Measurements from ENCODE around the gene PTGER1. TPM values are rescaled to one million over a fixed set of nuclear protein-coding genes. Genes with fewer than 3 reads are reported as not detected.
A peak's percentile ranks its signal among the peaks of the same experiment; 100 is the strongest.

The PTGER1 gene
- total RNA-seq, 1 experiment from 2014 or later: 0.63 TPM

DNA sequence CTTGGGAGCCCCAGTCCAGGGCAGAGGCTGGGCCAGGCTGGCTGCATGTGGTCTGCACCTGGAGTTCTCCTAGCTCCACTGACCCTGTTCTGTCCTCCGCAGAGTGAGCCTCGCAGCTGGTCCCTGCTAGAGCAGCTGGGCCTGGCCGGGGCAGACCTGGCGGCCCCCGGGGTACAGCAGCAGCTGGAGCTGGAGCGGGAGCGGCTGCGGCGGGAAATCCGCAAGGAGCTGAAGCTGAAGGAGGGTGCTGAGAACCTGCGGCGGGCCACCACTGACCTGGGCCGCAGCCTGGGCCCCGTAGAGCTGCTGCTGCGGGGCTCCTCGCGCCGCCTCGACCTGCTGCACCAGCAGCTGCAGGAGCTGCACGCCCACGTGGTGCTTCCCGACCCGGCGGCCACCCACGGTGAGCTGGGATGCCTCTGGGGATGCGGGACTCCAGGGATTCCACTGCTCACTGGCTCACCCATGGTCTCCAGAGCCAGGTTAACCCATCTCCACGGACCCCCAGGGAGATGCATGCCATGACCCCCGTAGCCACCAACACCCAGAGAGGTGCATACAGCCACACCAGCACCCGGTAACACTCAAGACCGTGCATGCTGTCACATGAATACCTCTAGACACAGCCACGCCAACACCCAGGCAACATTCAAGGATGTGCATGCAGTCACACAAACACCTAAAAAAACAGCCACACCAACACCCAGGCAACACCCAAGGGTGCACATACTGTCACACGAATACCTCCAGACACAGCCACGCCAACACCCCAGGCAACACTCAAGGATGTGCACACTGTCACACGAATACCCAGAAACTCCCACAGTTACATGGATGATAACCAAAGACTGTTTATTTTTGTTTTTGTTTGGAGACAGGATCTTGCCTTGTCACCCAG is 33.9 kb downstream of the PTGER1 start:
- H2AK5ac ChIP-seq (ENCODE audit: insufficient read length, low read length): no peak overlapping the region
- no peak overlapping the region for H3T11ph ChIP-seq (ENCODE audit: low read length)
- no peak overlapping the region for H2BK20ac ChIP-seq (ENCODE audit: low read depth, low read length, poor library complexity, severe bottlenecking)
- no peaks in the 10 kb centered on the region for H3K4me1 ChIP-seq (ENCODE audit: insufficient read depth, low read length)
- H3K9ac ChIP-seq (ENCODE audit: extremely low read depth, insufficient read length, low read length): no peak overlapping the region
- H3K14ac ChIP-seq (ENCODE audit: insufficient read depth, low read length): no peak overlapping the region; the same call in 1 of the 2 replicates
- no peak overlapping the region for H3K56ac ChIP-seq (ENCODE audit: insufficient read length, low read depth, low read length)
- no peaks in the 10 kb centered on the region for H3K27me3 Mint-ChIP-seq (ENCODE audit: low read depth)
- H3K4me1 Mint-ChIP-seq: peaks cover 5 to 6% of the 10 kb centered on the region in 2 experiments
- H3K79me1 ChIP-seq (ENCODE audit: insufficient read depth, low read depth, low read length, poor library complexity, severe bottlenecking): no peaks in the 10 kb centered on the region
- peaks cover 3% of the 10 kb centered on the region; the same call in 1 of the 2 replicates for H3K79me2 ChIP-seq (ENCODE audit: insufficient read depth, low read length)
- no peak overlapping the region for H3K4me3 Mint-ChIP-seq
- H3K27ac Mint-ChIP-seq: peak overlapping the region; percentile 21 to 56 (median 44); a peak in 3 of 7 replicates
- H4K20me1 ChIP-seq (ENCODE audit: control insufficient read depth, insufficient read depth, insufficient read length): peaks cover 3% of the 10 kb centered on the region
- no peak overlapping the region for H3K18ac ChIP-seq (ENCODE audit: insufficient read length, low read depth, low read length)
- H2BK120ac ChIP-seq (ENCODE audit: low read depth, low read length, poor library complexity, severe bottlenecking): no peak overlapping the region
- no peak overlapping the region for H3K27ac ChIP-seq (ENCODE audit: insufficient read length, low read depth, low read length)
- H3K23me2 ChIP-seq (ENCODE audit: insufficient read length, low read depth, low read length, poor library complexity, severe bottlenecking): no peaks in the 10 kb centered on the region
- H4K91ac ChIP-seq (ENCODE audit: insufficient read length, low read depth, low read length): no peak overlapping the region
- H2BK12ac ChIP-seq (ENCODE audit: insufficient read length, low read depth, low read length): no peak overlapping the region
- H3K27me3 ChIP-seq (ENCODE audit: insufficient read depth, low read length): no peaks in the 10 kb centered on the region
- no peak overlapping the region for H4K5ac ChIP-seq (ENCODE audit: insufficient read length, low read depth, low read length)
- no peaks in the 10 kb centered on the region for H3K9me3 Mint-ChIP-seq
- no peak for TF ChIP-seq CTCF (conservative IDR thresholded peaks at IDR 0.05)
- H3K36me3 Mint-ChIP-seq (ENCODE audit: insufficient read depth in 1 of 3, low read depth in 3 of 3): peaks cover 30 to 47% (median 38%) of the 10 kb centered on the region in 3 experiments
- no peak overlapping the region for H2BK5ac ChIP-seq (ENCODE audit: insufficient read length, low read length)
- no peak overlapping the region for H2AFZ ChIP-seq (ENCODE audit: low read length)
- no peak overlapping the region for H4K8ac ChIP-seq (replicated peaks; ENCODE audit: insufficient read length, low read depth, low read length)
- no CpG with 5 or more reads among the region's 34 CpGs for WGBS (ENCODE audit: extremely low coverage, insufficient read length, low lambda C conversion rate)
- H3K23ac ChIP-seq (ENCODE audit: insufficient read length, low read depth, low read length): no peak overlapping the region
- no peak overlapping the region for H3K4me2 ChIP-seq (ENCODE audit: insufficient read depth, insufficient read length, low read length)
- no peak overlapping the region for H3K4ac ChIP-seq (ENCODE audit: low read depth, low read length)
- no peak for DNase-seq
- H3K9me3 ChIP-seq (ENCODE audit: control insufficient read depth, low read depth, low read length): no peaks in the 10 kb centered on the region
- no peak overlapping the region for H2BK15ac ChIP-seq (ENCODE audit: low read depth, low read length)
